Measurements from ENCODE around the gene MOCS2.

Gene MOCS2

GRCh38 chr5:53092242-53092641 lies 17.3 kb downstream of the MOCS2 start:
- DNase-seq = no peak

GRCh38 chr5:53091289-53091688 lies 18.3 kb downstream of the MOCS2 start:
- DNase-seq = no peak

GRCh38 chr5:53090229-53090628 lies 19.3 kb downstream of the MOCS2 start:
- DNase-seq = no peak

DNA sequence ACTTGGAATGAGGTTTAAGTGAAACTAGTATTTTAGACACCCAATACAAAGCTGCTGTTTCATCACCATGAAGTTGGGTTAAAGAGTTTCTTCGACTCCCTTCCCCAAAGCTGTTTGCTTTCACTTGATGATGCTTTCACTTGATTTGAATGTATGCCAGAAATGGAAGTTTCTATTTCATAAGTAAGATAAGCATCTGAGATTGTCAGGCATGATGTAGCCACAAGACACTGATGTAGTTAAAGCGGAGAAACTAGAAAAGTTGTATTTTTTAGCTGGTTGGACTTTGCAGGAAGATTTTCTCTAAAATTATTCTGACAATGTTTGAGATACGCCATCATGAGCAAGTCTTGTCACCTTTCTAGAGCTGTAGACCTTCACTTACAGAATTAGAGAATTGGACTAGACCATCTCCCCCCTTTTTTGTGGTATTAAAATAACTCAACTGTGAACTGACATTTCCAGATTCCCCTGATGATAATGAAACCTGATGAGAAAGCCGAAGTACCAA lies 20.0 kb downstream of the MOCS2 start:
- no peak for DNase-seq

DNA sequence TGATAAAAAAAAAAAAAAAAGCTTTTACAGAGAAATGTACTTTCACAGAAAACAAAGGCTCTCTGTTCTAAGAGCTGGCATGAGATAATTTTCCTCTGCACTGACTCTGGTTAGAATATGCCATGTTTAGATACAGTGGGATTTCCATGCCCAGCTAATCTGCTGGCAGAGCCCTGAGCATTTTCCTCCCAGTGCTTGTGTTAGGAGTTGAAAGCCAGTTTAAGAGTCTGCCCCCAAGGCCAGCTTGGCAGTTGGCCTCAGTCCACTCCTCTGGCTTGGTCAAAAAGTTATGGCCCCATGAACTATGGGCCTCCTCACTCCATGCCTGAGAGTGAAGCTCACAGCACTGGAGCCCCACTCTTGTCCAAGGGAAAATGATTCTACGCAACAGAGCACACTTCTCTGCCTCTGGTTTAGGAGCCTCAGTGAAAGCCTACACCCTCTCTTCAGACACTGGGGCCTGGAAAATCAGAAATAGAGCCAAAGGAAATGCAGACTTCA lies 21.9 kb downstream of the MOCS2 start:
- no peak for DNase-seq

DNA sequence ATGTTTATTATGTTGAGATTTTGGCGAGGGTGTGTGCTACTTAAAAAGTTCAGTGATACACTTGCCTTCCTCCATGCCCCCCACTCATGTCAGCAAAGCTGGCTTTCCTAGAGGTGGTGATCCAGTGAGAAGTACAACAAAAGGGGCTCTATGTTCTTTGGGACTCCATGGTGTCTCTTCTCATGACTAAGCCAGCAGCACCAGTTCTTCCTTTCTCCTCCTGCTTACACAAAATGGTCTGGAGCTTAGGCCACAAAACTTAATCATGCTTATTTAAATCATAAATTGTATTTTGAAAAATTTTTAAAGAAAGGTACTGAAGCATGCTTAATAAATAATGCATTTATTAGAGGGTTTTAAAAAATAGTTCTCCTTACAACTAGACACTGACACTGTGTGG lies 22.4 kb downstream of the MOCS2 start:
- DNase-seq = no peak

GRCh38 chr5:53084546-53085255 lies 24.9 kb downstream of the MOCS2 start:
- no peak for DNase-seq

DNA sequence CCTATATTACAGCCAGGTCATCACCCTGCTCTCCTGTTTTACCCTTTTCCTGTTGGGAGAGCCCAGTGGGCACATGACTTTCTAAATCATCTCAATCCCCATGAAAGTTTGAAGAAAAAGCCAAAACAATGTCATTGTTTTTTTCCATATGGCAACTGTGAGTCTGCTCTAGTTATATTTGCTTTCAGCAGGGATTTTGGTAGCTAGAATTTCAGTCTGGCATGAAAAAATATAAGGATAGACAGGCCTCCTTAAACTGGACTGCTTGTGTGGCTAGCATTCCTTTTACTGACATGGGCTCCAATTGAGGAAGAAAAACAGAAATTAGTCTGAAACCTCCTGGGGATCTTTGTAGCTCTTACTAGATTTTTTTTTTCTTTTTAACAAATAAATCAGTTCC lies 25.6 kb downstream of the MOCS2 start:
- no peak for DNase-seq

DNA sequence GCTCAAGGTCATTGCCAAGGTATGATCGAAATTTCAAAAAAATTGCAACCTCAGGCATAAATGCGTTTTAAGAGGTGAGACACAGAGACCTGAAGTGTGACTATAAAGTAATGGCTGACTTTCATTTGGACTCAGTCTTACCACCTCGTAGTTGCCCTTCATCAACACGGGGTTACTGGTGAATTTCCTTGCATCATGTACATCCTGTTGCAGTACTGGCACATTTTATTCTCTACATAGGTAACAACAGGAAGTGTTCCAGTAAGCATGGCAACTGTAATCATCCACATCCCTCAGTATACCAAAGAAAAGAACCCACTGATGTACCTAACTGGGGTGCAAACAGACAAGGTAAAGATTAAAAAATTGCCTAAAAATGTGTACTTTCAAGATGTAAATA lies 29.3 kb downstream of the MOCS2 start:
- no peak for DNase-seq

DNA sequence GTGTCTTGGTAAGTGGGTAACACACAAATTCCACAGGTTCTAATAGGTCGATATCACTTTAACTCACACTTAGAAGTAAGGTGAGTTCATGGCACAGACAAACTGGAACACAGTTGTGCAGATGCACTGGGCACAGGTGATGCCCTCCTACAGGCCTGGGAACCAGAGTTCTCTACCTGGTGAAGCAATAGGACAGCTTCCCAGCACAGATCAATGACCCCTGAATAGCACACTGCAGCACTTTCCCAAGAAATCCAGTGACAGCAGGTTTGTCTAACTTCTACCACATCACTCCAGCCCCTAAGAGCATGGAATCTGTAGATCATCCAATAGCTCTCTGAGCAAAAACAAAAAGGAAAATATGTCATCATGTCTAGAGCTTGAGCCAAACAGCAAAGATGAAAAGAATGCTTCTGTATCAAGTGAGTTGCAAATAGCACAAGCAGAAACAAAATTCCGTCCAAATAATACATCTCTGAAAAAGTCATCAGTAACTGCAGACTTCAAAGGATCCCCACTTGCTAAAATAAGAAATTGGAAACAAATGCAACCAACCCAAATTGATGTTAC lies 33.5 kb downstream of the MOCS2 start:
- DNase-seq = no peak

DNA sequence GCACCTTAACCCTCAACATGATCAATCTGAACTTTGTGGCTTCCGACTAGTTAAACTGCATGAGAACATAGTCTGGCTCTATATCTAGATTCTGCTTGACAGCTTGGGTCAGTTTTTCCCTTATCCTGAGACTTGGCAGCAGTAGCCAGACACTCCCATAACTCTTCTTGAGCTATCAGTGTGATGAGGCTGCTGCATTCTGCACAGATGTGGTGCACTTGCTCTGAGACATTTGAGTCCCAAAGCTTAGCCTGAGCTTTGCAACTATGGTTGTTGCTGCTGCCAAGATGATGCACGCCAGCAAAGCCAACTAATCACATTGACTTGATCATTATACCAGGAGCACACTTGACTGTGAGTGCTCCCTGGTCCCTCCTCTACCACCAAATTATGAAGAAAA lies 36.2 kb downstream of the MOCS2 start:
- DNase-seq = no peak

GRCh38 chr5:53071738-53072137 lies 37.8 kb downstream of the MOCS2 start:
- no peak for DNase-seq

DNA sequence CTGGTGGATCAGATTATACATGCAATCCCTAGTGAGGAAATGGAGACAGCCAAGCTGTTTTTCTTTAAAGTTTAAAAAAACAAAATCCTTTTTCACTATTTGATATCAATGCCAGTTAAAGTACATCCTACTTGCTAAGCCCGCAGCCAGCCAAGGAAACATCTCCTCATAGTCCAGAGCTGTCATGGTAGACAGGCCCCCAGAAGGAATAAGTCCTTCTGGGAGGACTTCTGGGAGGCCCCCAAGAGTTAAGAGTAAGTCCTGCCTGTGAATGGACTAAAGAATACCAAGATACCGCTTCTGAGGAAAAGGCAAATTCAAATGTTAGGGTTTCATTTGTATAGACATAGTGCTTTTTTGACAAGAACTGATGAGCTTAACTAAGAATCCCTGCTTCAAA lies 38.3 kb downstream of the MOCS2 start:
- no peak for DNase-seq

- DNase-seq = peak; percentile 24 to 63
These were observed 39.9 kb downstream of the MOCS2 start for GRCh38 chr5:53069626-53070025.

- no peak for DNase-seq
These were observed 41.2 kb downstream of the MOCS2 start for GRCh38 chr5:53068291-53068836.

- DNase-seq = no peak
These were observed 41.9 kb downstream of the MOCS2 start for GRCh38 chr5:53067641-53068040.

DNA sequence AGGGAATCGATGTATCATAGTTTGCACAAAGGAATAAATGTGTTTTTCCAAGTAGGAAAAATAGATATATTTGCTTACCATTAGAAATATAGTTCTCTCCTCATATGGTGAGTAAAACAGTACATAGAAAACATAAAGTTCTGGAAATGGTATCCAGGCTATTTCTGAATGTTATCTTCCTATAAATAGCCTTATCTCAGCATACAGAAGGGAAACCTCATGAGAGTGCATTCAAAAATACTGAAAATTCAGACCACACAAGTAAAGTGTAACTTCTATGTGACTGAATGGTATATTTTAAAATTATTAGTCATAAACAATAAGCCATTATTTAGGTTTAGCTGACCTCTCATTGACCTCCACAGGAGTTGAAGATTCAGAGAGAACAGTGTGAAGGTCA lies 43.5 kb downstream of the MOCS2 start:
- DNase-seq = no peak

DNA sequence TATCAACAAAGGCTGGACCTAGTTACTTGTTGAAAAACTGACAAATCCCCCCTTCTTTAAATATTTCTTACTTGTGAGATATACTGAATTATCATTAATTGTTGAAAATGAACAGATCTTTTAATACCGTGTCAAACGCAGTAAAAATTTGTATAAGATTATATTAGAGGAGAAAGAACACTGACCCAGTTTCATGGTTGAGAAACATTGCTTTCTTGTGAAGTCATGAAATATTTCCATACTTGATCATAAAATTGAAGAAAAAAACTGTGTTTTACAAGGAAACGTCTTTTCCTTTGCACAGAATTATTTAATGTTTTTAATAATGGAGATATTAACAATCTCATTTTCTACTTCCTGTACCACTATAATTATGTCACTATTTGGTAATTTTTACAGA lies 45.8 kb downstream of the MOCS2 start:
- DNase-seq = no peak

GRCh38 chr5:53063176-53063575 lies 46.4 kb downstream of the MOCS2 start:
- no peak for DNase-seq

- no peak for DNase-seq
These were observed 50.3 kb downstream of the MOCS2 start for GRCh38 chr5:53059281-53059680.

DNA sequence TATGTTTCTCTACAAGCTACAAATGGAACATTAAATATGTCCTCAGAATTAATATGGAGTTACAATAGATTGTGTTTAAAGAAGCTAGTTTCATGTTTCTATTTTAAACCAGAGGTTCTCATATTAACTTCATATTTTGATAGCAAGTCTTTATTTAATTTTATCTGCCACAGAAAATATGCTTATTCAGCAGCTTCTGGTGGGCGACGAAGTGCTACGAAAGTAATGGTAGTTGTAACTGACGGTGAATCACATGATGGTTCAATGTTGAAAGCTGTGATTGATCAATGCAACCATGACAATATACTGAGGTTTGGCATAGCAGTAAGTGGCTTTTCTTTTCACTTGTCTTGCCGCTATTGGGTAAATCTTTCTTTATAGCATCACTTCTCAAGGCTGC lies 54.2 kb downstream of the MOCS2 start:
- DNase-seq = no peak

DNA sequence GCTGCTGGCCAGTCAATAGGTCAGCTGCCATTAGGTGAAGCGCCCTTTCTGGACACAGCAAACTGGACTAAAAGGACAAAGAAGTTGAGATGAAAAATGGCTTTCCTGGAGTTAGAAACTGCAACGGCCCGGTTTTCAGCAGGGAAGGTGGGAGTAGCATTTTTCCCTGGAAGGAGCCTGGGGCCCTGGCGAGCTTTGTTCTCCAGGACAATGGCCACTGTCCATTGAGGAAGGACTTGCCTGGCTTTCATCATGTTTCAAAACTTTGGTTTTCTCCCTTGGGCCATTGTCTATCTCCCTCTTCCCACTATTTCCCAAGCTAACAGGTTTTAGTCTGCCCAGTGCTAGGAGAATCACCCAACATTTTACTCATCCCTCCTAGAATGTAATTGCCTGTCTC lies 56.2 kb downstream of the MOCS2 start:
- no peak for DNase-seq

DNA sequence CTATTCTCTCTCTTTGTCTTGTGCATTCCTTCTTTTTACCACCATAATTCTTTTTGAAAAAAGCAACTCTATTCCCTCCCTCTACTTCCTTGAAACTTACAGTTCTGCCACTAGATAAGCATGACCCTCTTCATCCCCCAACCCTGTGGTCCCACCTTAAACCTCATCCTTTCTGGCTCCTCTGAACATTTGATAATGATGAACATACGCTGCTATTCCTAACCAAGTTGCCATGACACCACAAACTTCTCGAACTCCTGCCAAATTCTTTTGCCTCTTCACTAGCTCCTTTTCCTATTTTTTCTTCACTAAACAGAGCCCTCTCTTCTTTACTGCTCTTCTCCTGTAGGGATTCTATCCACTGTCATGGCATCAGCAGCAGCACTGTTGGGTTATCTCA lies 57.1 kb downstream of the MOCS2 start:
- DNase-seq = no peak

GRCh38 chr5:53048248-53048647 lies 61.3 kb downstream of the MOCS2 start:
- no peak for DNase-seq
